ENCODE results near the gene ELP5.

DNA sequence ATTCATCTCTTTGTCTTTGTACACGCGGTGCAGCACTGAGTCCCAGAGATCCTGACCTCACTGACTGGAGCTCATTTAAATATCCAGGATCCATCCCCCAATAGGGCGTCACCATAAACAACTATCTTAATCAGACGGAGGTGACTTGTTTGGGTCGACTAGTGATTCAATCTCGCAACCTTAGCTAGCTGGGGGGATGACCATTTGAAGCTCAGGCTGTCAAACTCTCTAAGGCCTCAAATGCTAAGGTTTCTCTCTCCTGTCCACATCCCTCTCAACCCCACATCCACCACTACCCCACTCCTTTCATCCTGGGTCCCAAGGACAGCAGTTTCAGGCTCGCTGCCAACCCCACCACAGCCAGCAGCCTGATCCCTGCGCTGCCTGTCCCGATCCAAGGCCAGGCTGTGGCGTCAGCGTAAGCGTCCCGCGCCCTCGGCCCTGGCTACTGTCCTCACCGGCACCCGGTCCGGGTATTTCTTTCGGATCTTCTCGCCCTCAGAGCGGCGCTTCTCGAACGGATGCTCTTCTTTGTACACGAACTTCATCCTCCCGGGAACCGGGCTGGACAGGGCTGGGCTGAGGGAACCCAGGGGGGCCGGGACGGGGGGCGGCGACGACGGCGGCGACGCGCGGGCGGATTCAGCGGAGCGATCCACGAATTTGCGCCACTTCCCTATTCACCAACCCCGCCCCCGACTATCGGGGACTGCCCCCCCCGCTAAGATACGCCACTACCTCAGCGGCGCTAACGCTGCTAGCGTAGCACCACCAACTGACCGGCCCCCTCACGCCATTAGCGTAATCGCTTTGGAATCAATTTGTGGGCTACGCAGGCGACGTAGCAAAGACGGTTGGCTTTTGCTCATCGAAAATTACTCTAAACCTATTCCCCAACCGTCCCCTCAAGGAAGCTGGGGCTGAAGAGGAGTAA is 10.0 kb upstream of the ELP5 start, which contains the start of gene GABARAP:
- 0 out of 2 replicates have a peak, but pooled peaks have one; percentile 17 for TF ChIP-seq POLR2AphosphoS5 (IDR thresholded peaks at IDR 0.05; ENCODE audit: low read depth)
- TF ChIP-seq ZNF331 (CRISPR knock-in tag; IDR thresholded peaks at IDR 0.05; ENCODE audit: low read depth), result no peak
- TF ChIP-seq, protein P1, sequence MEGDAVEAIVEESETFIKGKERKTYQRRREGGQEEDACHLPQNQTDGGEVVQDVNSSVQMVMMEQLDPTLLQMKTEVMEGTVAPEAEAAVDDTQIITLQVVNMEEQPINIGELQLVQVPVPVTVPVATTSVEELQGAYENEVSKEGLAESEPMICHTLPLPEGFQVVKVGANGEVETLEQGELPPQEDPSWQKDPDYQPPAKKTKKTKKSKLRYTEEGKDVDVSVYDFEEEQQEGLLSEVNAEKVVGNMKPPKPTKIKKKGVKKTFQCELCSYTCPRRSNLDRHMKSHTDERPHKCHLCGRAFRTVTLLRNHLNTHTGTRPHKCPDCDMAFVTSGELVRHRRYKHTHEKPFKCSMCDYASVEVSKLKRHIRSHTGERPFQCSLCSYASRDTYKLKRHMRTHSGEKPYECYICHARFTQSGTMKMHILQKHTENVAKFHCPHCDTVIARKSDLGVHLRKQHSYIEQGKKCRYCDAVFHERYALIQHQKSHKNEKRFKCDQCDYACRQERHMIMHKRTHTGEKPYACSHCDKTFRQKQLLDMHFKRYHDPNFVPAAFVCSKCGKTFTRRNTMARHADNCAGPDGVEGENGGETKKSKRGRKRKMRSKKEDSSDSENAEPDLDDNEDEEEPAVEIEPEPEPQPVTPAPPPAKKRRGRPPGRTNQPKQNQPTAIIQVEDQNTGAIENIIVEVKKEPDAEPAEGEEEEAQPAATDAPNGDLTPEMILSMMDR (conservative IDR thresholded peaks at IDR 0.05; ENCODE audit: low read depth in 2 of 2), result no peak
- TF ChIP-seq, protein P2, sequence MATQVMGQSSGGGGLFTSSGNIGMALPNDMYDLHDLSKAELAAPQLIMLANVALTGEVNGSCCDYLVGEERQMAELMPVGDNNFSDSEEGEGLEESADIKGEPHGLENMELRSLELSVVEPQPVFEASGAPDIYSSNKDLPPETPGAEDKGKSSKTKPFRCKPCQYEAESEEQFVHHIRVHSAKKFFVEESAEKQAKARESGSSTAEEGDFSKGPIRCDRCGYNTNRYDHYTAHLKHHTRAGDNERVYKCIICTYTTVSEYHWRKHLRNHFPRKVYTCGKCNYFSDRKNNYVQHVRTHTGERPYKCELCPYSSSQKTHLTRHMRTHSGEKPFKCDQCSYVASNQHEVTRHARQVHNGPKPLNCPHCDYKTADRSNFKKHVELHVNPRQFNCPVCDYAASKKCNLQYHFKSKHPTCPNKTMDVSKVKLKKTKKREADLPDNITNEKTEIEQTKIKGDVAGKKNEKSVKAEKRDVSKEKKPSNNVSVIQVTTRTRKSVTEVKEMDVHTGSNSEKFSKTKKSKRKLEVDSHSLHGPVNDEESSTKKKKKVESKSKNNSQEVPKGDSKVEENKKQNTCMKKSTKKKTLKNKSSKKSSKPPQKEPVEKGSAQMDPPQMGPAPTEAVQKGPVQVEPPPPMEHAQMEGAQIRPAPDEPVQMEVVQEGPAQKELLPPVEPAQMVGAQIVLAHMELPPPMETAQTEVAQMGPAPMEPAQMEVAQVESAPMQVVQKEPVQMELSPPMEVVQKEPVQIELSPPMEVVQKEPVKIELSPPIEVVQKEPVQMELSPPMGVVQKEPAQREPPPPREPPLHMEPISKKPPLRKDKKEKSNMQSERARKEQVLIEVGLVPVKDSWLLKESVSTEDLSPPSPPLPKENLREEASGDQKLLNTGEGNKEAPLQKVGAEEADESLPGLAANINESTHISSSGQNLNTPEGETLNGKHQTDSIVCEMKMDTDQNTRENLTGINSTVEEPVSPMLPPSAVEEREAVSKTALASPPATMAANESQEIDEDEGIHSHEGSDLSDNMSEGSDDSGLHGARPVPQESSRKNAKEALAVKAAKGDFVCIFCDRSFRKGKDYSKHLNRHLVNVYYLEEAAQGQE (IDR thresholded peaks at IDR 0.05; ENCODE audit: unreplicated experiment), result no peak
- TF ChIP-seq, protein P3, sequence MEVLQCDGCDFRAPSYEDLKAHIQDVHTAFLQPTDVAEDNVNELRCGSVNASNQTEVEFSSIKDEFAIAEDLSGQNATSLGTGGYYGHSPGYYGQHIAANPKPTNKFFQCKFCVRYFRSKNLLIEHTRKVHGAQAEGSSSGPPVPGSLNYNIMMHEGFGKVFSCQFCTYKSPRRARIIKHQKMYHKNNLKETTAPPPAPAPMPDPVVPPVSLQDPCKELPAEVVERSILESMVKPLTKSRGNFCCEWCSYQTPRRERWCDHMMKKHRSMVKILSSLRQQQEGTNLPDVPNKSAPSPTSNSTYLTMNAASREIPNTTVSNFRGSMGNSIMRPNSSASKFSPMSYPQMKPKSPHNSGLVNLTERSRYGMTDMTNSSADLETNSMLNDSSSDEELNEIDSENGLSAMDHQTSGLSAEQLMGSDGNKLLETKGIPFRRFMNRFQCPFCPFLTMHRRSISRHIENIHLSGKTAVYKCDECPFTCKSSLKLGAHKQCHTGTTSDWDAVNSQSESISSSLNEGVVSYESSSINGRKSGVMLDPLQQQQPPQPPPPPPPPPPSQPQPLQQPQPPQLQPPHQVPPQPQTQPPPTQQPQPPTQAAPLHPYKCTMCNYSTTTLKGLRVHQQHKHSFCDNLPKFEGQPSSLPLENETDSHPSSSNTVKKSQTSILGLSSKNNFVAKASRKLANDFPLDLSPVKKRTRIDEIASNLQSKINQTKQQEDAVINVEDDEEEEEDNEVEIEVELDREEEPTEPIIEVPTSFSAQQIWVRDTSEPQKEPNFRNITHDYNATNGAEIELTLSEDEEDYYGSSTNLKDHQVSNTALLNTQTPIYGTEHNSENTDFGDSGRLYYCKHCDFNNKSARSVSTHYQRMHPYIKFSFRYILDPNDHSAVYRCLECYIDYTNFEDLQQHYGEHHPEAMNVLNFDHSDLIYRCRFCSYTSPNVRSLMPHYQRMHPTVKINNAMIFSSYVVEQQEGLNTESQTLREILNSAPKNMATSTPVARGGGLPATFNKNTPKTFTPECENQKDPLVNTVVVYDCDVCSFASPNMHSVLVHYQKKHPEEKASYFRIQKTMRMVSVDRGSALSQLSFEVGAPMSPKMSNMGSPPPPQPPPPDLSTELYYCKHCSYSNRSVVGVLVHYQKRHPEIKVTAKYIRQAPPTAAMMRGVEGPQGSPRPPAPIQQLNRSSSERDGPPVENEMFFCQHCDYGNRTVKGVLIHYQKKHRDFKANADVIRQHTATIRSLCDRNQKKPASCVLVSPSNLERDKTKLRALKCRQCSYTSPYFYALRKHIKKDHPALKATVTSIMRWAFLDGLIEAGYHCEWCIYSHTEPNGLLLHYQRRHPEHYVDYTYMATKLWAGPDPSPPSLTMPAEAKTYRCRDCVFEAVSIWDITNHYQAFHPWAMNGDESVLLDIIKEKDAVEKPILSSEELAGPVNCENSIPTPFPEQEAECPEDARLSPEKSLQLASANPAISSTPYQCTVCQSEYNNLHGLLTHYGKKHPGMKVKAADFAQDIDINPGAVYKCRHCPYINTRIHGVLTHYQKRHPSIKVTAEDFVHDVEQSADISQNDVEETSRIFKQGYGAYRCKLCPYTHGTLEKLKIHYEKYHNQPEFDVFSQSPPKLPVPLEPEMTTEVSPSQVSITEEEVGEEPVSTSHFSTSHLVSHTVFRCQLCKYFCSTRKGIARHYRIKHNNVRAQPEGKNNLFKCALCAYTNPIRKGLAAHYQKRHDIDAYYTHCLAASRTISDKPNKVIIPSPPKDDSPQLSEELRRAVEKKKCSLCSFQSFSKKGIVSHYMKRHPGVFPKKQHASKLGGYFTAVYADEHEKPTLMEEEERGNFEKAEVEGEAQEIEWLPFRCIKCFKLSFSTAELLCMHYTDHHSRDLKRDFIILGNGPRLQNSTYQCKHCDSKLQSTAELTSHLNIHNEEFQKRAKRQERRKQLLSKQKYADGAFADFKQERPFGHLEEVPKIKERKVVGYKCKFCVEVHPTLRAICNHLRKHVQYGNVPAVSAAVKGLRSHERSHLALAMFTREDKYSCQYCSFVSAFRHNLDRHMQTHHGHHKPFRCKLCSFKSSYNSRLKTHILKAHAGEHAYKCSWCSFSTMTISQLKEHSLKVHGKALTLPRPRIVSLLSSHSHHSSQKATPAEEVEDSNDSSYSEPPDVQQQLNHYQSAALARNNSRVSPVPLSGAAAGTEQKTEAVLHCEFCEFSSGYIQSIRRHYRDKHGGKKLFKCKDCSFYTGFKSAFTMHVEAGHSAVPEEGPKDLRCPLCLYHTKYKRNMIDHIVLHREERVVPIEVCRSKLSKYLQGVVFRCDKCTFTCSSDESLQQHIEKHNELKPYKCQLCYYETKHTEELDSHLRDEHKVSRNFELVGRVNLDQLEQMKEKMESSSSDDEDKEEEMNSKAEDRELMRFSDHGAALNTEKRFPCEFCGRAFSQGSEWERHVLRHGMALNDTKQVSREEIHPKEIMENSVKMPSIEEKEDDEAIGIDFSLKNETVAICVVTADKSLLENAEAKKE (CRISPR knock-in tag; IDR thresholded peaks at IDR 0.05), result no peak
- peak; percentile 73 for TF ChIP-seq CREB1 (CRISPR knock-in tag; IDR thresholded peaks at IDR 0.05; ENCODE audit: low read depth)
- no peak for TF ChIP-seq EZH2 (IDR thresholded peaks at IDR 0.05; ENCODE audit: low read depth, unreplicated experiment)
- TF ChIP-seq EZH2phosphoT487 (IDR thresholded peaks at IDR 0.05; ENCODE audit: unreplicated experiment), result no peak
- no peak for TF ChIP-seq JUNB (IDR thresholded peaks at IDR 0.05; ENCODE audit: unreplicated experiment)
- TF ChIP-seq NANOG (IDR thresholded peaks at IDR 0.05; ENCODE audit: borderline replicate concordance), result no peak
- TF ChIP-seq STAT1 (IDR thresholded peaks at IDR 0.05; ENCODE audit: unreplicated experiment), result no peak

All from GM23338 (cell line).